Kidney tubule cell (primary cell): Measurements from ENCODE around the gene BTG3.

Source experiments
- DNase-seq: peaks from one replicate; pipeline ENCODE4 v3.0.0-alpha.2; 2018; ENCODE audit warnings: low spot score

Gene BTG3

DNA sequence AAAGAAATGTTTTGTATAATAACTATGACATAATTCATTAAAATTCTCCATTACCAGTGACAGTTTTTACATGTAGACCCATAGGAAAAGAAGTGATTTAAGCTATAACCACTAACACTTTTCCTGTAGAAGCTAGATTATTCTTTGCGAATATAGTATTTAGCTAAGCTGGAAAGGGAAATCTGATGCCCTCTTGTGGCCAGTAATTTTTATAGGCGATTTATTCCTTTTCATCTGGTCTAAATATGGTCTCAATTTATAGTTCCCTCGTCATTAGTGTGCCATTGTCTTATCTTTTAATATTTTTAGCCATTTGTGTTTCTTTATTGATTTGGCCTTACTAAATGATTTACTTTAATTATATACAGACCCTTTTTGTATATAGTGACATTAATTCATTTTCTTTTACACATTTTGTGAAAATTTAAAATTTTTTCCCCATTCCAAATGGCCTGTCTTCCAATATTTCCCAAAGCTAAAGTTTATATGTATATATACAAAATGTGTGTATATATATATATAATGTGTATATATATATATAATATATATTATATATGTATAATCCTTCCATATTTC, 26.7 kb downstream of the BTG3 start:
- DNase-seq, result peak; percentile 58

DNA sequence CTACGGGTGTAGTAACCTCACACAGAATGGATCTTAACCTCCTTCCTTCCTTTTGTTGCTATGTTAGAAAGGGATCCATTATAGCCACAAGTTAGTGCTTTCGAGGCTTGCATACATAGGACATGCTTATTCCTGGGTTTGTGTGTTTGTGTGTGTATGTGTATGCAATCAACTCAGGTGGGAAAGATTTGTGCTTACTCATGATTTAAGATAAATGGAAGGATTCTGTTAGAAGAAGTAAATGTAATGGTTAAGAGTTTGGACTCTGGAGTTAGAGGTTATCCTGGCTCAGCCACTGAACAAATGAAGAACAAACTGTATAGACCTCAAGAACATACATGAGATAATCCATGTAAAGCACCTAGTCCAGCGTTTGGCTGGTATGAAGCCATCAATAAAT, 28.8 kb downstream of the BTG3 start:
- DNase-seq, result no peak

DNA sequence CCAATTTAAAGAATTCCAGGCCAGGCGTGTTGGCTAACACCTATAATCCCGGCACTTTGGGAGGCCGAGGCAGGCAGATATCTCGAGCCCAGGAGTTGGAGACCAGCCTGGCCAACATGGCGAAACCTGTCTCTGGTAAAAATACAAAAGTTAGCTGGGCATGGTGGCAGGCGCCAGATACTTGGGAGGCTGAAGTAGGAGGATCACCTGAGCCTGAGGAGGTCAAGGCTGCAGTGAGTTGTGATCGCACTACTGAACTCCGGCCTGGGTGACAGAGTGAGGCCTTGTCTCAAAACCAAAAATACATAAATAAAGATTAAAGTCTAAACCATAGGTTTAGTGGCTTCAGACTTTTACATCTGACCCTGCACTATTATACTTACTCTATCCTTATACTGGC, 32.4 kb downstream of the BTG3 start:
- no peak for DNase-seq

- no peak for DNase-seq
Measured at GRCh38 chr21:17578876-17579275, 33.8 kb downstream of the BTG3 start.

DNA sequence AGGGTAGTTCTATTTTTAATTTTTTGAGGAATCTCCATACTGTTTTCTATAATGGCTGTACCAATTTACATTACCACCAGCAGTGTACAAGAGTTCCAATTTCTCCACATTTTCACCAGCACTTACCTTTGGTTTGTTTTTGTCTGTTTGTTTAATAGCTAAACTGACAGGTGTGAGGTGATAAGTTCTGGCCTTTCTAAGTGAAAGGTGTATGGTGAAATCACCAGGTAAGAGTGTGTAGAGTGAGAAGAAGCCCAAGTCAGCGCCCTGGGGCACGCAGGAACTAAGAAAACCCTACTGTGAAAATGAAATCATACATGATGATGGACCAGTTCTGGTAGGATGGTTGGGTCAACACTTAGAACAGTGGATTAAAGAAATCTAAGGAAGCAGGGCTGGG, 34.5 kb downstream of the BTG3 start:
- DNase-seq, result no peak

DNA sequence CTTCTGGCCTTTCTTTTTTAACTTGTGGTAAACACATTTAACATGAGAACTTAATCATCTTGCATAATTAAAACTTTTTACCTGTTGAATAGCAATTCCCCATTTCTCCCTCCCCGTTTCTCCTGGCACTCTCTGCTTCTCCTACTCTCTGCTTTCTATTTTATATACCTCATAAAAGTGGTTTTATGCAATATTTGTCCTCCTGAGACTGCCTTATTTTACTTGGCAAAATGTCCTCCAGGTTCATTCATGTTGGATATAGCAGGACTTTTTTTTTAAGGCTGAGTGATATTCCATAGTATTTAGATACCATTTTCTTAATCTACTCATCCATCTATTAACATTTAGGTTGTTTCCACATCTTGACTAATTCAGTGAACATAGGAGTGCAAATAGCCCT, 35.0 kb downstream of the BTG3 start:
- DNase-seq, result no peak

DNA sequence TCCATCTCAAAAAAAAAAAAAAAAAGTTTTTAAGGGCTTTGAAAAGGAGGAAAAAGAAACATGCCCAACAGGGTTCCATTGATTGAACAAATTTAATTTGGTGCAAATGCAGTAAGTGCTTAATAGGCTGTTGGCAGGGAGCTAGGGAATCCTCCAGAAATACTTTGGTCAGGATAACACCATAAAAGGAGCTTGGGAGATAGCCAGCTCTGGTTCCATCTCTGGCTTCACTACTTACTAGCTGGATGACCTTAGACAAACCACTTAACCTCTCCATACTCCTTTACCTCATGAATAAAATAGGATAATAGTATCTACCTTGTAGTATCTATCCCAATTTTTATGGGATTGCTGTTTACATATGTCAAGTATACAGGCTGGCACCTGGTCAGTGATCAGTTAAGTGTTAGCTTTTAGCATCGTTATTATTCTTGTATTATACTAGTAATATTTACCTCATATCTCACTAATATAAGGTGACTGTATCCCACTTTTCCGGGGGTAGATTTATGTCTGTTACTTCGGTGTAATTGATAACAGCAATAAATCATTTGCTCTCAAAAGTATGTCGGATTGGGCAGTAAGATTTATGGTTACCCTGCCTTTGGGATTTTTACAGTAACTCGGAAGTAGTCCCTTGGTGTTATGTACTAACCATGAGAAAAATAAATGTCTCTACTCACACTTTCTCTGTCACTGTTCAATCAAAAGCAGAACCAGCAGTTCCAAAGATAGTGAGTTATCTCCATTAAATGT, 36.4 kb downstream of the BTG3 start:
- DNase-seq, result no peak

GRCh38 chr21:17575076-17575475, 37.6 kb downstream of the BTG3 start:
- DNase-seq, result no peak

- DNase-seq, result peak; percentile 64
Measured at GRCh38 chr21:17572431-17572830, 40.3 kb downstream of the BTG3 start.

DNA sequence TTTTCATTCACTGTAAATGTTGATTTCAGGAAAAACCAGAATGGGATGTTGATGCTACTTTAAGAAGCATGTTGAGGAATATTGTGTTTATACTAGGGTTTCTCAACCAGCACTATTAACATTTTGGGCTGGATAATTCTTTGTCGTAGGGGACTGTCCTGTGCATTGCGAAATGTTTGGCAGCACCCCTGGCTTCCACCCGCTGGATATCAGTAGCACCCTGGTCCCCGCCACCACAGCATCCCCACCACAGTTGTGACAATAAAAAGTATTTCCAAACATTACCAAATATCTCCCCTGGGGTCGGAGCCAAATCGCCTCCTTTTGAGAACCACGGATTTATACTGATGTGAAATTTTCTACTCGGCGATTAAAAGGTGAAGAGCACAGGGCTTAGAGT, 41.9 kb downstream of the BTG3 start:
- DNase-seq, result no peak

DNA sequence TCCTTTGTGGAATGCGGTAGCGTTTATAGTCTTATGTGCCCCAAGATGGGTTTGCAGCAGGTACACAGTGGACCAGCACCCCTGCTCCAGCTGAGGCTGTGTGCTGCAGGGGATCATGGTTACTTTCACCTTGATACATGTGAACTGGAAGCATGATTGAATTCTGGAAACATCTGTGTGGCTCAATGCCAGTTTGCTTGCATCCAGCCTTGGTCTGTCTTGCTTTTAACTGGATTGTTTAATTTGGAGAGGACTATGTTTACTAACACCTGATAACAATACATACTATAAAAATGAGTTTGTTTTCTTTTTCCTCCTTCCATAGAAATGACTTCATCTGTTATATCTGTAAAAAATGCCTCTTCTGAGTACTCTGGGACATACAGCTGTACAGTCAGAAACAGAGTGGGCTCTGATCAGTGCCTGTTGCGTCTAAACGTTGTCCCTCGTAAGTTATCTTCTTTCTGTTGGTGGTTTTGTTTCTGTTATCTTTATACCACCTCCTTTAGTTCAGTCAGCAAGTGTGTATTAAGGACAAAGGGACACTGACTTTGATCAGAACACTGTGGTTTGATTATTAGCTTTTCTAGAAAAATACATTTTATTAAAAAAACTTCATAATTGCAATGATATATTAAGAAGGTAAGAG, 52.2 kb downstream of the BTG3 start:
- no peak for DNase-seq

GRCh38 chr21:17554679-17555465, 57.8 kb downstream of the BTG3 start:
- DNase-seq, result peak; percentile 10

- DNase-seq, result no peak
Measured at GRCh38 chr21:17554120-17554519, 58.6 kb downstream of the BTG3 start.

GRCh38 chr21:17552410-17552809, 60.3 kb downstream of the BTG3 start:
- no peak for DNase-seq

- DNase-seq, result no peak
Measured at GRCh38 chr21:17550671-17551308, 61.9 kb downstream of the BTG3 start.

GRCh38 chr21:17548262-17548661, 64.4 kb downstream of the BTG3 start:
- DNase-seq, result peak; percentile 58

DNA sequence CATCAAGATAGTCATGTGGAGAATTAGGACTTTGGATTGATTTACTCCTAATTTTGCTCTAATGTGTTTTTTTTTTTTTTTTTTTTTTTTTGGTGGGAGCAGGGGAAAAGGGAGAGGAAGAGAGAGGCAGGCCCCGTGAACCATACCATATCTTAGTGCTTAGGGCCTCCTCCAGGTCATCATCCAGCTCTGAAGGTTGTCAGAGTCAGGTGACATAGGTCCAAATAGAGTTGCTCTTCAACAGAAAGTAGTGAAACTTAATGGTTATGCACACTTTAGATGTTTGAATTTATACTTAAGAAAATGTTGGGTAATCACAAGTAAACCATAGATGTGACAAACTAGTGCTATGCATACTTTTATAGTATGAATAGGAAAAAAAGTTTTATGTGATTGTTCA, 67.7 kb downstream of the BTG3 start:
- DNase-seq, result no peak
